Activated CD8-positive, alpha-beta T cell treated with anti-CD3 and anti-CD28 coated beads for 36 hours (primary cell): Measurements from ENCODE around the gene PAH. TPM values are rescaled to one million over a fixed set of nuclear protein-coding genes. Genes with fewer than 3 reads are reported as not detected.

ENCODE experiments used
- ATAC-seq: fragments of 200-7000 bp; cut with Tn5 transposase; one replicate; pipeline ENCODE4 v1.10.0; 2021; ENCODE audit warnings: mild to moderate bottlenecking, moderate library complexity
- CTCF ChIA-PET: fragments of 350-600 bp; sonication (Branson Sonifier 250); formaldehyde crosslinking; loops from one replicate; lab custom pipeline; 2021; ENCODE audit warnings: antibody characterized with exemption; lab: Charles Lee
- POLR2A ChIA-PET: fragments of 350-600 bp; sonication (Branson Sonifier 250); formaldehyde crosslinking; loops from one replicate; lab custom pipeline; 2021; ENCODE audit warnings: antibody characterized with exemption; lab: Charles Lee
- DNase-seq: peaks from one replicate; pipeline ENCODE4 v3.0.0-alpha.2; 2020
- H3K27ac Mint-ChIP-seq: one replicate; pipeline ENCODE4 v1.8.0; 2021; ENCODE audit warnings: mild to moderate bottlenecking, mixed read lengths
- H3K27me3 Mint-ChIP-seq: one replicate; pipeline ENCODE4 v1.8.0; 2021; ENCODE audit warnings: mixed read lengths
- H3K36me3 Mint-ChIP-seq: one replicate; pipeline ENCODE4 v1.8.0; 2021; ENCODE audit warnings: low read depth, mixed read lengths
- H3K4me1 Mint-ChIP-seq: one replicate; pipeline ENCODE4 v1.8.0; 2021; ENCODE audit warnings: low read depth, mixed read lengths
- H3K4me3 Mint-ChIP-seq: one replicate; pipeline ENCODE4 v1.8.0; 2021; ENCODE audit warnings: mild to moderate bottlenecking, moderate library complexity, mixed read lengths
- H3K9me3 Mint-ChIP-seq: one replicate; pipeline ENCODE4 v1.8.0; 2021; ENCODE audit warnings: mixed read lengths
- intact Hi-C: fragments of 100-400 bp; cut with micrococcal nuclease; formaldehyde crosslinking; loops from one replicate; pipeline ENCODE4 v1.10.0; 2022
- total RNA-seq, 2 experiments: library from RNA; stranded (reverse); gene quantifications; one replicate each; pipeline ENCODE4 v1.2.3, GENCODE V29; 2021
- TF ChIP-seq, protein P1 (sequence below): fragments of 200-600 bp; IDR thresholded peaks from one replicate; pipeline ENCODE4 v1.8.0; 2022; ENCODE audit warnings: antibody characterized with exemption, mild to moderate bottlenecking

Gene PAH
- total RNA-seq, 2 experiments from 2014 or later = not detected

DNA sequence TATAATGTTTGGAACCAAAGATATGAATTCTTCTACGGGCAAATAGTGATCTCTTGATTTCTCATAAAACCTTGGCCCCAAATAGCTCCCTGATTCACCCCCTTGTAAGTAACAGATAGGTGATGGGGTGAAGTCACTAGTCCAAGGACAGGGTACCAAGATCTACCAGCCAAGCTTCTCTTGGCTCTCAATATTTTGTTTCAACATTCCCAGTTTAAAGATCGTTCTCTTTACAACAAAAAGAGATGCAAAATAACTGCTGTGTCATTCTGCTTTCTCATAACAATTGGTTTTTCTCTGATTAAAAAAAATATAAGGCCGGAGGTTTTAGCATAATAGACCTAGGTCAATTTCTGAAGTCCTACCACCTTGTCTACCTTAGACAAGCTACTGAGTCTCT lies 11.8 kb downstream of the PAH start:
- ChIA-PET POLR2A (no interaction called here), CTCF (interaction anchor here (0.7 to 1.2 kb wide), 2 partner anchors 43 to 154 kb away, joined by 3 to 4 read pairs; no protein-coding TSS in a partner anchor)
- Mint-ChIP-seq H3K36me3 (no peaks in the 10 kb centered on the region), H3K4me1 (no peaks in the 10 kb centered on the region), H3K27me3 (no peaks in the 10 kb centered on the region), H3K27ac (no peak overlapping the region), H3K9me3 (no peaks in the 10 kb centered on the region), H3K4me3 (no peak overlapping the region)
- TF ChIP-seq, protein P1, sequence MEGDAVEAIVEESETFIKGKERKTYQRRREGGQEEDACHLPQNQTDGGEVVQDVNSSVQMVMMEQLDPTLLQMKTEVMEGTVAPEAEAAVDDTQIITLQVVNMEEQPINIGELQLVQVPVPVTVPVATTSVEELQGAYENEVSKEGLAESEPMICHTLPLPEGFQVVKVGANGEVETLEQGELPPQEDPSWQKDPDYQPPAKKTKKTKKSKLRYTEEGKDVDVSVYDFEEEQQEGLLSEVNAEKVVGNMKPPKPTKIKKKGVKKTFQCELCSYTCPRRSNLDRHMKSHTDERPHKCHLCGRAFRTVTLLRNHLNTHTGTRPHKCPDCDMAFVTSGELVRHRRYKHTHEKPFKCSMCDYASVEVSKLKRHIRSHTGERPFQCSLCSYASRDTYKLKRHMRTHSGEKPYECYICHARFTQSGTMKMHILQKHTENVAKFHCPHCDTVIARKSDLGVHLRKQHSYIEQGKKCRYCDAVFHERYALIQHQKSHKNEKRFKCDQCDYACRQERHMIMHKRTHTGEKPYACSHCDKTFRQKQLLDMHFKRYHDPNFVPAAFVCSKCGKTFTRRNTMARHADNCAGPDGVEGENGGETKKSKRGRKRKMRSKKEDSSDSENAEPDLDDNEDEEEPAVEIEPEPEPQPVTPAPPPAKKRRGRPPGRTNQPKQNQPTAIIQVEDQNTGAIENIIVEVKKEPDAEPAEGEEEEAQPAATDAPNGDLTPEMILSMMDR = no peak
- ATAC-seq = no peak
- DNase-seq = no peak
- intact Hi-C loops = no loop called here

DNA sequence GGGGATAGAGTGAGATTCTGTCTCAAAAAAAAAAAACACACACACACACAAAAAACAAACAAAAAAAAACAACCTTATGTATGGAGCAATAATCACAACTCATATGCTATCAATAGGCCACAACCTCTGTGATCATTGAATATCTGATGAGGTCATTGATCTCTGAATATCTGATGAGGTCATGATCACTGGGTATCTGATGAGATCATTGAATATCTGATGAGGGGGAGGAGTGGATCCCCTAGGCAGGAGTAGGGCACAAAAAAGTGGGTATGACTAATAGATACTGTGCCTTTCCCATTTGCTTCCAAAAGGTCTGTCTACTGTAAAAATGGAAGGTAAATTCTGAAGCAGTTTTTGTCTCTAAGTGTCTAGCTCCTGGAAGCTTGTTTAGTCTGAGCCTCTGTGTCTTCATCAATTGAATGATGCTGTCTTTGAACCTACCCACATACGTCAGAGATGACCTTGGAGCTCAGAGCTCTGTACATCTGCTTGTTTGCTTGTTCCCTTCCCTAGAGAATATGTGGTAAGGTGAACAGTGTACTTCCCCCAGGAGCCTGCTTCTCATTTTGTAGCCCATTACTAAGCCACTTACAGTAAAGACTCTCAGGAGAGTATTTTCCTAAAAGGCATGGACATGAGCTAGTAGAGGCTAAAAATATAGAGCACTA lies 13.6 kb downstream of the PAH start:
- Mint-ChIP-seq H3K4me3 (no peak overlapping the region), H3K27ac (no peak overlapping the region), H3K4me1 (no peaks in the 10 kb centered on the region), H3K36me3 (no peaks in the 10 kb centered on the region), H3K9me3 (no peaks in the 10 kb centered on the region), H3K27me3 (peaks cover 1% of the 10 kb centered on the region)
- no peak for DNase-seq
- TF ChIP-seq, protein P1 = no peak
- ATAC-seq = no peak
- ChIA-PET CTCF (no interaction called here), POLR2A (no interaction called here)
- intact Hi-C loops = no loop called here

GRCh38 chr12:102902093-102902492 lies 15.0 kb downstream of the PAH start:
- ATAC-seq (no peak), DNase-seq (no peak)
- ChIA-PET POLR2A (no interaction called here), CTCF (interaction anchor here (1.3 kb wide), 1 partner anchor 646 kb away, joined by 3 read pairs; no protein-coding TSS in a partner anchor)
- Mint-ChIP-seq H3K4me3 (no peak overlapping the region), H3K27ac (no peak overlapping the region), H3K9me3 (no peaks in the 10 kb centered on the region), H3K4me1 (no peaks in the 10 kb centered on the region), H3K36me3 (no peaks in the 10 kb centered on the region), H3K27me3 (peaks cover 1% of the 10 kb centered on the region)
- intact Hi-C loops = no loop called here
- TF ChIP-seq, protein P1 = no peak

DNA sequence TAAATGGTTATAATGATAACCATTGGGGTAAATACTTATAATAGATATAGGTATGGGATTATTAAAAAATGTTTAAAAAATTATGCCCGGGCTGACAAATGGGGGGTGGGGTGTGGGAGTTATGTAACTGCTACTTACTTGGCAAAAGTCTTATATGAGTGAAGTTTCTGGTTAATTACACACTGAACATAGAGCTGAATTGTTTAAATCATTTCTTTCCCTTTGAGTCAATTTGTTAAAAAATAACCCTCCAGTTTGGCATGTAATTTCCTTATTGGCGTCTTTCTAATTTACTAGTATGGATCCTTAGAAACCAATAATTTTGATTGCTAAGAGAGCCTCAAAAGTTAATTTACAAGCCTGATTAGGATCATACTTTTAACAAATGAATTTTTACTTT lies 16.7 kb downstream of the PAH start:
- intact Hi-C loops = no loop called here

DNA sequence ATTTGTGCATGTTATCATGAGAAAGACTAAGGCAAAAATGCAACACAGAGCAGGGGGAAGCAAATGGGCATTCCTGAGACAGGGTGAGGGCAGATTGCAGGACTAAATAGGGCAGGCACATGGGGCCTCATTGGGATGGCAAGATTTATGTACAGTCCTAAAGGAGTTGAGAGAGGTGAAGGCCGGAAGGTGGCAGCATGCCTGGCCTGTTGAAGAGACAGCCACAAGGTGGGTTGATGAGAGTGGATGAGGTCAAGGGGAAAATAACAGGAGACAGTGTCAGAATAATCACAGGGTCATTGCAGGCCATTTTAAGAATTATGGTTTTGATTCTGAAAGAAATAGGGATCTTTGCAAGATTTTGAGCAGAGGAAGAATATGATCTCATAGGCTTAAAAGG lies 21.0 kb downstream of the PAH start:
- Mint-ChIP-seq H3K27ac (no peak overlapping the region), H3K36me3 (no peaks in the 10 kb centered on the region), H3K9me3 (no peaks in the 10 kb centered on the region), H3K4me1 (no peaks in the 10 kb centered on the region), H3K27me3 (peaks cover 7% of the 10 kb centered on the region), H3K4me3 (no peak overlapping the region)
- no peak for DNase-seq
- intact Hi-C loops = no loop called here
- ATAC-seq = no peak
- TF ChIP-seq, protein P1 = no peak
- POLR2A ChIA-PET = no interaction called here
- CTCF ChIA-PET = no interaction called here

More for the DNA sequence above, 16.7 kb downstream of the PAH start:
- Mint-ChIP-seq H3K4me1 (no peaks in the 10 kb centered on the region), H3K27me3 (peaks cover 1% of the 10 kb centered on the region), H3K36me3 (no peaks in the 10 kb centered on the region), H3K27ac (no peak overlapping the region), H3K4me3 (no peak overlapping the region), H3K9me3 (no peaks in the 10 kb centered on the region)
- no peak for DNase-seq
- TF ChIP-seq, protein P1 = no peak
- no peak for ATAC-seq
- ChIA-PET POLR2A (no interaction called here), CTCF (no interaction called here)
